Measurements from ENCODE around the gene GALNT4.

Gene GALNT4

GRCh38 chr12:89493670-89494302 is 30.8 kb downstream of the GALNT4 start:
- no peak for DNase-seq (ENCODE audit: low spot score)

GRCh38 chr12:89492883-89493282 is 31.7 kb downstream of the GALNT4 start:
- DNase-seq (ENCODE audit: low spot score): no peak

GRCh38 chr12:89490922-89491321 is 33.7 kb downstream of the GALNT4 start:
- no peak for DNase-seq (ENCODE audit: low spot score)

GRCh38 chr12:89486264-89486663 is 38.3 kb downstream of the GALNT4 start:
- DNase-seq (ENCODE audit: low spot score): no peak

- DNase-seq (ENCODE audit: low spot score): no peak
Observed at GRCh38 chr12:89484470-89484869, 40.1 kb downstream of the GALNT4 start.

- DNase-seq (ENCODE audit: low spot score): no peak
Observed at GRCh38 chr12:89481213-89481914, 43.2 kb downstream of the GALNT4 start.

GRCh38 chr12:89479982-89480381 is 44.6 kb downstream of the GALNT4 start:
- no peak for DNase-seq (ENCODE audit: low spot score)

GRCh38 chr12:89477633-89478279 is 46.8 kb downstream of the GALNT4 start:
- DNase-seq (ENCODE audit: low spot score): no peak

GRCh38 chr12:89476904-89477595 is 47.5 kb downstream of the GALNT4 start:
- DNase-seq (ENCODE audit: low spot score): no peak

GRCh38 chr12:89476232-89476631 is 48.4 kb downstream of the GALNT4 start:
- DNase-seq (ENCODE audit: low spot score): no peak

- no peak for DNase-seq (ENCODE audit: low spot score)
Observed at GRCh38 chr12:89475203-89475990, 49.2 kb downstream of the GALNT4 start.

- DNase-seq (ENCODE audit: low spot score): no peak
Observed at GRCh38 chr12:89474615-89475014, 50.0 kb downstream of the GALNT4 start.
